Sigmoid colon (tissue), 4 donors: ENCODE results near the gene IGF2R.

ENCODE experiments used
- CTCF ChIP-seq, 4 experiments: fragments of 450-650 bp in 3 of 4; fragments of 200-600 bp in 1 of 4; IDR thresholded peaks; one replicate each; pipeline ENCODE4 v1.5.1; 2016 to 2019; ENCODE audit warnings: antibody characterized with exemption in 4 of 4, mild to moderate bottlenecking in 3 of 4, moderate library complexity in 2 of 4
- POLR2A ChIP-seq, 2 donors: fragments of 450-650 bp; IDR thresholded peaks; one replicate each; pipeline ENCODE4 v1.6.1; 2016; ENCODE audit warnings: antibody characterized with exemption in 2 of 2, mild to moderate bottlenecking in 2 of 2, moderate library complexity in 2 of 2
- POLR2AphosphoS5 ChIP-seq, 4 donors: sonication (generic); formaldehyde crosslinking; IDR thresholded peaks; one replicate each; pipeline ENCODE4 v1.6.1; 2017; ENCODE audit warnings: antibody characterized with exemption in 4 of 4

GRCh38 chr6:160055378-160055777 lies 86.5 kb downstream of the IGF2R start:
- no peak for TF ChIP-seq CTCF (IDR thresholded peaks at IDR 0.05)
- no peak for TF ChIP-seq POLR2A (IDR thresholded peaks at IDR 0.05)
- no peak for TF ChIP-seq POLR2AphosphoS5 (IDR thresholded peaks at IDR 0.05)
